Endothelial cell (in vitro differentiated cells): ENCODE data around the gene SYNDIG1. TPM values are rescaled to one million over a fixed set of nuclear protein-coding genes. Genes with fewer than 3 reads are reported as not detected.

ENCODE experiments used
- DNase-seq: peaks from one replicate; pipeline ENCODE4 v3.0.0; 2021; ENCODE audit warnings: low spot score
- H3K27ac Mint-ChIP-seq: one replicate; pipeline ENCODE4 v1.8.0; 2021; ENCODE audit warnings: mixed read lengths, inconsistent platforms; ENCODE audit not compliant: unreplicated experiment
- H3K27me3 Mint-ChIP-seq: one replicate; pipeline ENCODE4 v1.8.0; 2021; ENCODE audit warnings: mild to moderate bottlenecking, moderate library complexity, mixed read lengths, inconsistent platforms; ENCODE audit not compliant: unreplicated experiment
- H3K36me3 Mint-ChIP-seq: one replicate; pipeline ENCODE4 v1.8.0; 2021; ENCODE audit warnings: mild to moderate bottlenecking, low read depth, mixed read lengths, inconsistent platforms; ENCODE audit not compliant: unreplicated experiment
- H3K4me1 Mint-ChIP-seq: one replicate; pipeline ENCODE4 v1.8.0; 2021; ENCODE audit warnings: mild to moderate bottlenecking, mixed read lengths, inconsistent platforms; ENCODE audit not compliant: unreplicated experiment
- H3K4me3 Mint-ChIP-seq: one replicate; pipeline ENCODE4 v1.8.0; 2021; ENCODE audit warnings: mild to moderate bottlenecking, mixed read lengths, inconsistent platforms; ENCODE audit not compliant: unreplicated experiment
- H3K9me3 Mint-ChIP-seq: one replicate; pipeline ENCODE4 v1.8.0; 2021; ENCODE audit warnings: mixed read lengths, inconsistent platforms; ENCODE audit not compliant: unreplicated experiment
- total RNA-seq: library from RNA; stranded (reverse); fragmentation: NEBNext Ultra II Directional; extraction: Animal tissue kit (Norgen Biotek cat#: 25700); gene quantifications from one replicate; pipeline ENCODE4 v1.2.1, GENCODE V29; 2021; ENCODE audit not compliant: unreplicated experiment
- TF ChIP-seq, protein P1 (sequence below): fragments of 200-600 bp; sonication (generic); IDR thresholded peaks from one replicate; pipeline ENCODE4 v1.5.0; 2021; ENCODE audit warnings: antibody characterized with exemption; ENCODE audit not compliant: unreplicated experiment

SYNDIG1 gene
- total RNA-seq, 1 donor from 2014 or later: 8.1 TPM

DNA sequence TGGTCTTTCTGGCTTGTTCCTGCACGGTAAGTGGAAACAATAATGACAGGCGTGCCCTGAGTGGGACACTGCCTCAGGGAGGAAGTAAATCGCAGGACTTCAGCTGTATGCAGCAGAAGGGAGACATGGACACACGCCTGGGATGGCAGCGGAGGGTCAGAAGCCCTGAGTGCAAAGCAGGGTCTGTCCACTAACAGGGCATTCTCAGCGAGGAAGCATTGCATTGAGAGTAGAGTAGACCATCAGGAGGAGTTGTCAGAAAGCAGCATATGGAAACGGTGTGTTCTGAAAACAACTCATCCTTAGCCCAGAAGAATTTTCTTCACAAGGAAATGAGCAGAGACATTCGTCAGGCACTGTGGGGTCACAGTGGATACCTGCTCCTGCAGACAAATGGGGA, 134.0 kb downstream of the SYNDIG1 start:
- H3K4me3 Mint-ChIP-seq: no peak overlapping the region
- peaks cover 1% of the 10 kb centered on the region for H3K27me3 Mint-ChIP-seq
- no peaks in the 10 kb centered on the region for H3K4me1 Mint-ChIP-seq
- no peaks in the 10 kb centered on the region for H3K36me3 Mint-ChIP-seq
- no peak for DNase-seq
- TF ChIP-seq, protein P1, sequence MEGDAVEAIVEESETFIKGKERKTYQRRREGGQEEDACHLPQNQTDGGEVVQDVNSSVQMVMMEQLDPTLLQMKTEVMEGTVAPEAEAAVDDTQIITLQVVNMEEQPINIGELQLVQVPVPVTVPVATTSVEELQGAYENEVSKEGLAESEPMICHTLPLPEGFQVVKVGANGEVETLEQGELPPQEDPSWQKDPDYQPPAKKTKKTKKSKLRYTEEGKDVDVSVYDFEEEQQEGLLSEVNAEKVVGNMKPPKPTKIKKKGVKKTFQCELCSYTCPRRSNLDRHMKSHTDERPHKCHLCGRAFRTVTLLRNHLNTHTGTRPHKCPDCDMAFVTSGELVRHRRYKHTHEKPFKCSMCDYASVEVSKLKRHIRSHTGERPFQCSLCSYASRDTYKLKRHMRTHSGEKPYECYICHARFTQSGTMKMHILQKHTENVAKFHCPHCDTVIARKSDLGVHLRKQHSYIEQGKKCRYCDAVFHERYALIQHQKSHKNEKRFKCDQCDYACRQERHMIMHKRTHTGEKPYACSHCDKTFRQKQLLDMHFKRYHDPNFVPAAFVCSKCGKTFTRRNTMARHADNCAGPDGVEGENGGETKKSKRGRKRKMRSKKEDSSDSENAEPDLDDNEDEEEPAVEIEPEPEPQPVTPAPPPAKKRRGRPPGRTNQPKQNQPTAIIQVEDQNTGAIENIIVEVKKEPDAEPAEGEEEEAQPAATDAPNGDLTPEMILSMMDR: no peak
- H3K27ac Mint-ChIP-seq: no peak overlapping the region
- no peaks in the 10 kb centered on the region for H3K9me3 Mint-ChIP-seq

DNA sequence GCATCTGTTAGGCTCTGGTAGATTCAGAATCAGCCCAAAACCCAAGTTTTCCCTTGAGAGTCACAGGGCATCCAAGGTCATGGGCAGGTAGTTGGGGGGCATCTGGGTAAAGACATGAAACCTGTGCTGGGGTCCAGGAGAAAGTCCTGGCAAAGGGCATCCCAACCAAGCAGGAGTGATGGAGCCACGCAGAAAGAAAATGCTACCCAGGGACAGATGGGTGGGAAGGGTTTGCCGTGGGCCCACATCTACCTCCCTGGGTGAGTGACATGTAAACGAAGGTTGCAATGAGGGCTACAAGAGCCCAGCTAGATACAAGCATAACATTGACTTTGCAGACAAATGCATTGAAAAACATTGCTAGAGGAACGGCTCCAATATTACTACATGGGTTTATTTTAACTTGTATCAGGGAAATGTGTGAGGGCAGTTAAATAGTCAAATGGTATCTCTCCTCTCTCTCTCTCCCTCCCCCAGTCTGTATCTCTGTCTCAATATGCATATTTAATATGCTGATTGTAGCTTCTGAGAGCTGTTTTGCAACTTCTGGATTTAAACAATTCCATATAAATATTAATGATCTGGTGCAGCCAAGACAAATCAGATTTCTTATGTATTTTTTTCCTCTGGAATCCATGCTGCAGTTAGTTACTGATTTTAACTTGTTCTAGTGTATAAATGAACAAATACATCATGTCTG, 135.7 kb downstream of the SYNDIG1 start:
- DNase-seq: no peak
- no peaks in the 10 kb centered on the region for H3K36me3 Mint-ChIP-seq
- peaks cover 1% of the 10 kb centered on the region for H3K27me3 Mint-ChIP-seq
- TF ChIP-seq, protein P1: no peak
- H3K4me1 Mint-ChIP-seq: no peaks in the 10 kb centered on the region
- H3K27ac Mint-ChIP-seq: no peak overlapping the region
- H3K4me3 Mint-ChIP-seq: no peak overlapping the region
- no peaks in the 10 kb centered on the region for H3K9me3 Mint-ChIP-seq

DNA sequence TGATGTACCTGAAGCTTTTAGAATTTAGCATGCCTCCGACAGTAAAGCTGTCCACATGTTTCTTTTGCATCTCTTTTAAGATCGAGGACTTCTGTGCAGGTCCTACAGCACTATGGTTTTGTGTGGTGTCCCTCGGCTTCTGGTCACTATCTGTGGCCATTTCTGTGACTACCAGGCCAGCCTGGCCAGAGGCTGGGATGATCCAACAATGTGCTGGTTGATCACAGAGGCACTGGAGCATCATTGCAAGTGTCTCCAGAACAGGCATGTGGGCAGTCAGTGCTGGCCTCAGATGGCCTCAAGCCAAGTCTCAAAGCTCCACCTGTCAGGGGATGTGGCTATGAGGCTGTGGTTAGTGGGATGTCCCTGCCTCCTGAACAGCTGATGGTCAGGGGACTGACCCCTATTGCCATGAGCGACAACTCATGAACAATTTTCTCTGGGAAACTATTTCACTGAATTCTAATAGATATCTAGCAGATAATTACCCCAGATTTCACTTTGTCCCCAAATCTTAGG, 136.6 kb downstream of the SYNDIG1 start:
- H3K27me3 Mint-ChIP-seq: peaks cover 2% of the 10 kb centered on the region

DNA sequence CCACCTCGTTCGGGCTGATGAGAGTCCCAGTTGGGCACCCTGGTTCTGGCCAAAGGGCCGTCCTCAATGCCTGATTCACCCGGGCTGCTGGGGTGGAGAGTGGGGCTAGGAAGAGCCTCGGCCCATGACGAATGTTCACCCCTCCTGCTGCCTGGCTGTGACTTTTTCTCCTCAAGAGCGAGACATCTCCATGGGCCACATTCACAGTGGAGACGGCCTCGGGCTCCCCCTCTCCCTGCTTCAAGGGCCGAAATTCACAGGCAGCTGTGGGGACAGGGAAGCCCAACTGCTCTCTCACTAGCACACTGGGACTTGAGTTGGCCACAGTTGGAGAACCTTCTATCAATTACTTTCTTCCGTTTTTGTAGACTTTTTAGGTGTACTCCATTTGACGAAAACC, 138.0 kb downstream of the SYNDIG1 start:
- peaks cover under 1% of the 10 kb centered on the region for H3K36me3 Mint-ChIP-seq

More for the DNA sequence above, 136.6 kb downstream of the SYNDIG1 start:
- Mint-ChIP-seq H3K4me1 (no peaks in the 10 kb centered on the region), H3K4me3 (no peak overlapping the region), H3K27ac (no peak overlapping the region), H3K9me3 (no peaks in the 10 kb centered on the region), H3K36me3 (no peaks in the 10 kb centered on the region)
- DNase-seq: no peak
- TF ChIP-seq, protein P1: no peak

More for the DNA sequence above, 138.0 kb downstream of the SYNDIG1 start:
- Mint-ChIP-seq H3K27ac (no peak overlapping the region), H3K4me1 (peaks cover 7% of the 10 kb centered on the region), H3K4me3 (no peak overlapping the region), H3K27me3 (peaks cover 4% of the 10 kb centered on the region), H3K9me3 (no peaks in the 10 kb centered on the region)
- TF ChIP-seq, protein P1: no peak
- no peak for DNase-seq
